Right lobe of liver (tissue), 6 donors: ENCODE results near the gene KDM4C. TPM values are rescaled to one million over a fixed set of nuclear protein-coding genes. Genes with fewer than 3 reads are reported as not detected.

Source experiments
- ATAC-seq, 4 donors: fragments of 200-7000 bp; cut with Tn5 transposase; one replicate each; pipeline ENCODE4 v1.9.1; 2020; ENCODE audit warnings: mild to moderate bottlenecking in 4 of 4, moderate library complexity in 4 of 4
- DNase-seq, 3 donors: peaks; one replicate each; pipeline ENCODE4 v3.0.0-alpha.2; 2020
- H3K27ac ChIP-seq, 3 donors: fragments of 200-600 bp; one replicate each; pipeline ENCODE4 v1.8.0; 2022
- H3K27me3 ChIP-seq, 2 donors: fragments of 200-600 bp; one replicate each; pipeline ENCODE4 v1.8.0; 2022
- H3K36me3 ChIP-seq, 4 donors: fragments of 200-600 bp; sonication (generic) in 1 of 4; one replicate each; pipeline versions ENCODE4 v1.5.1 to v1.8.0; 2017 to 2022; ENCODE audit warnings: control low read depth in 1 of 4
- H3K4me1 ChIP-seq, 4 donors: fragments of 200-600 bp; sonication (generic) in 1 of 4; one replicate each; pipeline versions ENCODE4 v1.5.1 to v1.8.0; 2017 to 2022; ENCODE audit warnings: control low read depth in 1 of 4
- H3K4me3 ChIP-seq, 3 donors: fragments of 200-600 bp; one replicate each; pipeline ENCODE4 v1.8.0; 2022
- H3K9me3 ChIP-seq, 4 donors: fragments of 200-600 bp; sonication (generic) in 1 of 4; one replicate each; pipeline versions ENCODE4 v1.5.1 to v1.8.0; 2017 to 2022; ENCODE audit warnings: control low read depth in 1 of 4
- CTCF ChIP-seq, 4 donors: fragments of 200-600 bp in 3 of 4; fragments of 450-650 bp in 1 of 4; IDR thresholded peaks; one replicate each; pipeline versions ENCODE4 v1.5.1 to v1.8.0; 2016 to 2022; ENCODE audit warnings: antibody characterized with exemption in 4 of 4, mild to moderate bottlenecking in 2 of 4
- POLR2A ChIP-seq: fragments of 450-650 bp; IDR thresholded peaks from one replicate; pipeline ENCODE4 v1.6.1; 2017; ENCODE audit warnings: antibody characterized with exemption, mild to moderate bottlenecking
- WGBS: methylation state at CpG from one replicate; pipeline ENCODE4 v1.1.6; 2018; ENCODE audit warnings: low coverage, low lambda C conversion rate; ENCODE audit not compliant: insufficient coverage; ENCODE audit errors: missing lambda C conversion rate; 5-methylcytosine and 5-hydroxymethylcytosine counted together
- intact Hi-C, 2 donors: fragments of 100-400 bp; cut with DNase I; formaldehyde crosslinking; loops; one replicate each; pipeline versions ENCODE4 v1.11.2 to v1.14.1; 2022
- total RNA-seq, 6 experiments: library from RNA; depleted of rRNA in 2 of 6; stranded (reverse); fragments of >200 nt in 2 of 6; fragmentation: NEBNext Ultra II Directional in 3 of 6; extraction: Animal tissue kit (Norgen Biotek cat#: 25700) in 3 of 6; gene quantifications; one replicate each; pipeline versions ENCODE4 v1.1.0 to v1.2.4, GENCODE V29; 2016 to 2023
- donor health status: DM: no; HTN: yes; CAD: no.
- donor health status: DM: no; HTN: no; CAD: no.
- donor health status: DM: no; HTN: no; CAD: no.
- donor health status: DM: no; HTN: yes; CAD: no.
- donor health status: DM: no; HTN: yes; CAD: no.

KDM4C gene
- total RNA-seq, 6 experiments from 2014 or later, result 14.1 to 20.9 (median 15.3) TPM

DNA sequence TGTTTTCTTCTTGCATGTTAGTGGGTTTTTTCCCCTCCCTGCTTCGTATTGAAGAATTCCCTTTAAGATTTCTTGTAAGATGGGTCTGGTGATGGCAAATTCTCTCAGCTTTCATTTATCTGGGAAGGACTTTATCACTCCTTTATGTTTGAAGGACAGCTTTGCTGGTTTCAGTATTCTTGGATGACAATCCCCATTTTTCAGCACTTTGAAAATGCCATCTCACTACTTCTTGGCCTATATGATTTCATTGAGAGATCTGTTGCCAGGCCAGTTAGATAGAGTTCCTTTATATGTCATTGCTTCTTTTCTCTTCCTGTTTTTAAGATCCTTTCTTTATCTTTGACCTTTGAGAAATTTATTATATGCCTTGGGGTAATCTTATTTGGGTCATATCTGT lies 106.3 kb downstream of the KDM4C start:
- H3K9me3 ChIP-seq, result peaks cover 0 to 4% (median 0%) of the 10 kb centered on the region in 4 donors
- H3K36me3 ChIP-seq, result no peaks in the 10 kb centered on the region
- no peaks in the 10 kb centered on the region for H3K4me1 ChIP-seq
- WGBS, result 100% methylated on average over 1 of the region's 1 CpG
- no peak for TF ChIP-seq CTCF (IDR thresholded peaks at IDR 0.05)
- TF ChIP-seq POLR2A, result no peak
- ATAC-seq, result no peak
- no peak for DNase-seq
- no peaks in the 10 kb centered on the region for H3K27me3 ChIP-seq
- no peak overlapping the region for H3K4me3 ChIP-seq
- no peak overlapping the region for H3K27ac ChIP-seq
- intact Hi-C loops, result no loop called here

DNA sequence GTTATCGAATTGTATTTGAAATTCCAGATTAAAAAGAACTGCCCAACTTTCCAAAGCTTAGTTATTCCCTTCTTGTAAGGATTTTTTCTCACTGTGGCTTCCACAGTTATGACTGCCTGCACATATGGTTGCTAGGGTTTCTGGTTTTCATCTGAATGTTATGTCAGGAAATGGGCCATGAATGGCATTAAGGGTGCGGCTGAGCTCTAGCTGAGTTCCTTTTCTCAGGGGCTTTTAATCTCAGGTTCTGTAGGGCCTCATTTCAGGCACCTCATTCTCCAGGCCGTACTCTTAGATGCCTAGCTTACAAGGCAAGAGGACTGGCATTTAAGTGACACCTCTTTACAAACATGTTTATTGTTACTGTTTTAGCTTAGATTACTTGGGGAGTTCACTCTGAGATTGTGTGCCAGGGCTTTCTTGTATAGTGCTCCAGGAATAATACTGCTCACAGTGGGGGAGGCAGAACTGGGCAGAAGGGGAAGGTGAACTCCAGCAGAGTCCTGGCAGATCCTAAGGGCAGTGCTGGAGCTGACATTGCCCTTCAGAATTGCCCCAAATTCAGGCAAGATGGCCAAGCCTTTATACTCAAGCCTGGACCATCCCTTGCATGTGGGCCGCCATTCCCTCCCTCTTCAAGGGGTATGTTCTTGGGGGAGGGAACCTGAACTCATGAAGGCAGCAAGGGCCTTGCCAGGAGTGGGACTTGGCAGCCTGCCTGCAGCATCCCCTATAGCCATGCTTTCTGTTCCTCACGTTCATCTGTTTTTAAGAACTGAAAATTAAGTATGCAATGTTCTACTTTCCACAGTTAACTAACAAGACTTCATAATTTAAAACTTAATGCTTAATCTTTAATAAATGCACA lies 111.5 kb downstream of the KDM4C start:
- H3K4me3 ChIP-seq, result no peak overlapping the region
- DNase-seq (no peak), ATAC-seq (no peak)
- peaks cover 0 to 15% (median 5%) of the 10 kb centered on the region in 4 donors for H3K4me1 ChIP-seq
- H3K27ac ChIP-seq, result no peak overlapping the region
- peaks cover 0 to 4% (median 0%) of the 10 kb centered on the region in 4 donors for H3K9me3 ChIP-seq
- no peaks in the 10 kb centered on the region for H3K27me3 ChIP-seq
- 86% methylated on average over 5 of the region's 5 CpGs for WGBS
- intact Hi-C loops, result no loop called here
- no peaks in the 10 kb centered on the region for H3K36me3 ChIP-seq
- no peak for TF ChIP-seq POLR2A
- no peak for TF ChIP-seq CTCF (IDR thresholded peaks at IDR 0.05)

GRCh38 chr9:6870149-6870548 lies 112.4 kb downstream of the KDM4C start:
- Histone ChIP-seq H3K4me3 (no peak overlapping the region), H3K36me3 (no peaks in the 10 kb centered on the region), H3K27me3 (no peaks in the 10 kb centered on the region), H3K4me1 (peaks cover 0 to 15% (median 5%) of the 10 kb centered on the region in 4 donors), H3K9me3 (no peaks in the 10 kb centered on the region), H3K27ac (no peak overlapping the region)
- intact Hi-C loops, result no loop called here
- WGBS, result 100% methylated on average over 1 of the region's 1 CpG
- DNase-seq (no peak), ATAC-seq (peak in 1 of 4 donors; percentile 10)
- TF ChIP-seq CTCF (IDR thresholded peaks at IDR 0.05) (no peak), POLR2A (no peak)

DNA sequence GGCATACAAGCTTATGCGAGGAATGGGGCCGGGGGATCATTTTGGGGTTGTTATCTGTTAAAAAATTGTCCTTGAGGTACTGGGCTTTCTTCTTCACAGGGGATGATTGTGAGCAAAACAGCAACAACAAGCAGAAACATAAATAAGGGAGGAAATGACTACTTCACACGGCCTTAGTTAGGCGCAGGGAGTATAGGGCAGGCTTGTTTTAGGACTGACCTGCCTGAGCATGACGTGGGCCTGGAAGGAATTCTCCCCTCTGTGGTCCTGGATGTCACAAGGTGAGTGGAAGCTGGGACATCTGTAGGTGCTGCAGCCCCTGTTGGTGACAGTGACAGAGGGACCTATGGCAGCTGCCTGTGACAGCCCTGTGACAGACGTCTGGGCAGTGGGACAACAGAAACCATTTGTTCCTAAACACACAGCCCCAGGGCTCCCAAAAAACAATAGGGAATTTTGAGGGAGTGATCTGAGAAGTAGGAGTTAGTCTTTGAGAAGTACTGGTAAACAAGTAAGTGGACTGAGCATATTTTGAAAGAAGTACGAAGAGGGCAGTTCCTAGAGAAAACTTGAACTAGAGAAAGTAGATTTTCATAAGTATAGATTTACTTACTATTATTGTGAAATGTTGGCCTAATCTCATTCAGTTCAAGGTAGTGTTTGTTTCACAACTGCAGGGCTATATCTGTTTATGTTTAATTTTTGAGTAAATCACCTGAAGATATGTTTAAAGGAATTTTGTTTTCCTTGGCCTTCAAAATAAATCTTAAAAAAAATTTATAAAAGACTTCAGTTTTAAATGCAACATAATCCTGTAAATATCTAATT lies 113.1 kb downstream of the KDM4C start:
- DNase-seq (no peak), ATAC-seq (peak; percentile 50 to 71 (median 58))
- Histone ChIP-seq H3K27me3 (no peaks in the 10 kb centered on the region), H3K4me1 (peaks cover 0 to 15% (median 5%) of the 10 kb centered on the region in 4 donors), H3K36me3 (no peaks in the 10 kb centered on the region), H3K9me3 (no peaks in the 10 kb centered on the region), H3K4me3 (no peak overlapping the region), H3K27ac (peak overlapping the region in 1 of 3 donors; percentile 39)
- WGBS, result 65% methylated on average over 7 of the region's 7 CpGs
- intact Hi-C loops, result no loop called here
- no peak for TF ChIP-seq CTCF (IDR thresholded peaks at IDR 0.05)
- TF ChIP-seq POLR2A, result no peak
